Measurements from ENCODE around the gene BIN2. TPM values are rescaled to one million over a fixed set of nuclear protein-coding genes. Genes with fewer than 3 reads are reported as not detected.

BIN2 gene
- total and polyA plus RNA-seq, 8 donors: 3.8 to 46.0 (median 6.2) TPM

DNA sequence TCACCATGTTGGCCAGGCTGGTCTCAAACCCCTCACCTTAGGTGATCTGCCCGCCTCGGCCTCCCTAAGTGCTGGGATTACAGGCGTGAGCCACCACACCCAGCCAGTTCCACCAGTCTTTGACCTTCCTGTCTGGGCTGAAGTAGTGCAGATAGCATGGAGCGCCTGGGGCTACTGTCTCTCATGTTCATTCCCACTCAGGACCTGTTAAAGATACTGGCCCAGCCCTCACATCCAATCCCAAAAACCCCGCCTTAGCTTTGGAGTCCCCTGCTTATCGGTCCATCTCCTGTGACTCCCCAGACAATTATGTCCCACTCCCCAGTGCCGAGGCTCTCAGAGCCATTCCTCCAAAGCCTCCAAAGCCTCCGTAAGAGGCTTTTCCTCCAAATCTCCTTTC is 34.5 kb upstream of the BIN2 start:
- intact Hi-C loops (cut with DNase I): no loop called here
- no peak overlapping the region for H3K27ac ChIP-seq
- no peaks in the 10 kb centered on the region for H3K27me3 ChIP-seq
- H3K4me1 ChIP-seq: no peaks in the 10 kb centered on the region
- H3K4me3 ChIP-seq: no peak overlapping the region
- TF ChIP-seq, protein P1, sequence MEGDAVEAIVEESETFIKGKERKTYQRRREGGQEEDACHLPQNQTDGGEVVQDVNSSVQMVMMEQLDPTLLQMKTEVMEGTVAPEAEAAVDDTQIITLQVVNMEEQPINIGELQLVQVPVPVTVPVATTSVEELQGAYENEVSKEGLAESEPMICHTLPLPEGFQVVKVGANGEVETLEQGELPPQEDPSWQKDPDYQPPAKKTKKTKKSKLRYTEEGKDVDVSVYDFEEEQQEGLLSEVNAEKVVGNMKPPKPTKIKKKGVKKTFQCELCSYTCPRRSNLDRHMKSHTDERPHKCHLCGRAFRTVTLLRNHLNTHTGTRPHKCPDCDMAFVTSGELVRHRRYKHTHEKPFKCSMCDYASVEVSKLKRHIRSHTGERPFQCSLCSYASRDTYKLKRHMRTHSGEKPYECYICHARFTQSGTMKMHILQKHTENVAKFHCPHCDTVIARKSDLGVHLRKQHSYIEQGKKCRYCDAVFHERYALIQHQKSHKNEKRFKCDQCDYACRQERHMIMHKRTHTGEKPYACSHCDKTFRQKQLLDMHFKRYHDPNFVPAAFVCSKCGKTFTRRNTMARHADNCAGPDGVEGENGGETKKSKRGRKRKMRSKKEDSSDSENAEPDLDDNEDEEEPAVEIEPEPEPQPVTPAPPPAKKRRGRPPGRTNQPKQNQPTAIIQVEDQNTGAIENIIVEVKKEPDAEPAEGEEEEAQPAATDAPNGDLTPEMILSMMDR (IDR thresholded peaks at IDR 0.05): no peak
- no peaks in the 10 kb centered on the region for H3K36me3 ChIP-seq
- DNase-seq (no peak), ATAC-seq (no peak)
- no peaks in the 10 kb centered on the region for H3K9me3 ChIP-seq

DNA sequence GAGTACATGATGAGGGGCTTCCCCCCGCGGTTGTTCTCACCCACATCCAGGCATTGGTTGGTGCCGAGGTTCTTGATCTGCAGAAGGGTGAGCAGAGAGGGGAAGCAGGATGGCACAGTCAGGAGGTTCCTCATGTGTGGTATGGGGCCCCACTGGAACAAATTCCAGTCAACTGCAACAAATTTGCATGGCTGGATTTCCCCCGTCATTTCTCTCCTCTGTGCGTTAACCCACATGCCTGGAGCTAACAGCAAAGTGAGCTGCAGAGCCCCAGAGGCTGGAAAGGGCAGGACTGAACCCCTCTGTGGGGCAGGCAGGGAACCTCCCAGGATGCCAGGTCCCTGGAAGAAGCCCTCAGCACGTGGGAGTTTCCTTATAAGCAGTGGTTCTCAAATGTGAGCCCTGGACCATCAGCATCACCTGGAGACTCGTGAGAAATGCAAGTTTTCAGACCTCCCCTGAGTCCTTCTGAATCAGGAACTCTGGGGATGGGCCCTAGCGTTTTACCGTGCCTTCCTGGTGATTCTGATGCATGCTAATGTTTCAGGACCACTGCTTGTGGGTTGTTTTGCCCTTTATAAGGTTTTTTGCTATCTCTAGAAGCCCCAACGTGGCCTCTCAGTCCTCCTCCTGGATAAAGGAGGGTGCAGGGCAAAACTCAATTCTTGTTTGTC is 33.5 kb upstream of the BIN2 start:
- ATAC-seq (no peak), DNase-seq (no peak)
- intact Hi-C loops (cut with DNase I): no loop called here
- TF ChIP-seq, protein P1 (IDR thresholded peaks at IDR 0.05): no peak
- Histone ChIP-seq H3K27ac (no peak overlapping the region), H3K27me3 (no peaks in the 10 kb centered on the region), H3K4me1 (no peaks in the 10 kb centered on the region), H3K4me3 (no peak overlapping the region), H3K9me3 (no peaks in the 10 kb centered on the region), H3K36me3 (no peaks in the 10 kb centered on the region)

DNA sequence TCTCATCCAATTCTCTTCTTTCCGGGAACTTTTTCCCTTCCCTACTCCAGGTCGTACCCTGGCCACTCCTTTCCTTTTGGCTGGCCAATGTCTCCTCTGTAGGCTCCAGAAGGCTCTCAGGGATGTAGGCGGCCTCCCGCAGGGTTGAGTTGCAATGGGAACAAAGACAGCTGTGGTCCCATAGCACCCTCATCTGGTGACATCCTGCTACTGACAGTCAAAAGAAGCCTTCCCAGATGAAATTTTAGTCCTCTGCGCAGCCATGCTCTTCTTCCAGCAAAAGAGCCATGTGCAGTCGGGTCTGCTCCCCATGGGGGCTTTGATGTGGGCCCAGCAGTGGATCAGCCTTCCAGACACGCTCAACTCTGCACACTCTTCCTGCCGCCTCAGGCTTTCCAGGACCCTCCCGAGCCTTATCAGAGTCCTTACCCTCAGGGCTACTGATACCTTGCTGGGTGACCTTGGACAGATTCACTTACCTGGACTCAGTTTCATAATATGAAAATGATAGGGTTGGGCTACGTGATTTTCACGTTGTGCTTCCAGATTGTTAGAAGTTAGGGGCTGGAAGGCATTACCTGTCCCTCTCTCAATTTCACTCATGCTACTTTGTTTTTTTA is 28.0 kb upstream of the BIN2 start:
- H3K4me1 ChIP-seq: no peaks in the 10 kb centered on the region
- no peak overlapping the region for H3K4me3 ChIP-seq
- TF ChIP-seq, protein P1 (IDR thresholded peaks at IDR 0.05): peak; percentile 34 to 43
- DNase-seq (peak in 1 of 4 donors; percentile 42), ATAC-seq (peak; percentile 88)
- no peaks in the 10 kb centered on the region for H3K36me3 ChIP-seq
- no peaks in the 10 kb centered on the region for H3K9me3 ChIP-seq
- H3K27me3 ChIP-seq: no peaks in the 10 kb centered on the region
- no peak overlapping the region for H3K27ac ChIP-seq
- intact Hi-C loops (cut with DNase I): no loop called here

DNA sequence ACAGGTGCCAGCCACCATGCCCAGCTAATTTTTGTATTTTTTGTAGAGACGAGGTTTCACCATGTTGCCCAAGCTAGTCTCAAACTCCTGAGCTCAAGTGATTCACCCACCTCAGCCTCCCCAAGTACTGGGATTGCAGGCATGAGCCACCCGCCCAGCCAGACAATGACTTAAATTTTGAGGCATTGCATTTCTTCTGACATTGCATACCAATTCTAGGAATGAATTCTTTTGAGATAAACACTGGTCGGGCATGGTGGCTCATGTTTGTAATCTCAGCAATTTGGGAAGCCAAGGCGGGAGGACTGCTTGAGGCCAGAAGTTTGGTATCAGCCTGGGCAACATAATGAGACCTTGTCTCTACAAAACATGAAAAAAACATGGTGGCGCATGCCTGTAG is 25.1 kb upstream of the BIN2 start:
- no peak for ATAC-seq

DNA sequence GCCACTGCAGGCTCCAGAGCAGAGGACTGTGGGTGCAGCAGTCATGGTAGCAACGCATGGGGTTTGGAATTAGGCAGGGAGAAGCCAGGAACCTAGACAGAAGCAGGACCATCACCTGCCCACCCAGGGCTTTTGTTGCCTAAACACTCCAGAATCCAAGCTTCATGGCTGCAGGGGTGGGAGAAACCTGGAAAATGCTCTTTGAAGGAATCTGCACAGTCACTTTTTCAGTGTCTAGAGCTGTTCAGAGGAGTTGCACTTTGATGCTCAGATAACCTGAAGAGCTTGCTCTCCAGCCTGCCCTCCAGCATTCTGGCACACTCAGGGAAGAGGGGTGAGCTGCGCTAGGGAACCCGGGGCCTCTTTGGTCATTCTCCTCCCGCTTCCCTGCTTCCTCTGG is 24.1 kb upstream of the BIN2 start:
- H3K36me3 ChIP-seq: no peaks in the 10 kb centered on the region
- intact Hi-C loops (cut with DNase I): loop anchor here in 1 of 2 donors (10.0 kb wide), 1 partner anchor 73 kb away; the partner anchor contains the start of gene SMAGP
- peak in 1 of 4 donors; percentile 16 for DNase-seq
- no peaks in the 10 kb centered on the region for H3K4me1 ChIP-seq
- H3K9me3 ChIP-seq: no peaks in the 10 kb centered on the region
- no peak for ATAC-seq
- H3K27me3 ChIP-seq: no peaks in the 10 kb centered on the region
- H3K27ac ChIP-seq: no peak overlapping the region
- no peak overlapping the region for H3K4me3 ChIP-seq
- TF ChIP-seq, protein P1 (IDR thresholded peaks at IDR 0.05): no peak

More for the DNA sequence above, 25.1 kb upstream of the BIN2 start:
- H3K4me3 ChIP-seq: no peak overlapping the region
- H3K27me3 ChIP-seq: no peaks in the 10 kb centered on the region
- no peak overlapping the region for H3K27ac ChIP-seq
- no peaks in the 10 kb centered on the region for H3K36me3 ChIP-seq
- intact Hi-C loops (cut with DNase I): loop anchor here in 1 of 2 donors (10.0 kb wide), 1 partner anchor 74 kb away; the partner anchor contains the start of gene SMAGP
- TF ChIP-seq, protein P1 (IDR thresholded peaks at IDR 0.05): no peak
- no peaks in the 10 kb centered on the region for H3K4me1 ChIP-seq
- H3K9me3 ChIP-seq: no peaks in the 10 kb centered on the region
- no peak for DNase-seq

All from left lung (tissue), 10 donors.